ENCODE measurements around the gene ZNF485. TPM values are rescaled to one million over a fixed set of nuclear protein-coding genes. Genes with fewer than 3 reads are reported as not detected.
"Not testable (repeated sequence)": the region's sequence is repeated elsewhere in the genome, so short reads cannot be mapped to it uniquely, and the experiment has no call there.

The ZNF485 gene
- total and polyA plus RNA-seq, 4 donors: 1.5 to 4.4 (median 3.2) TPM

- DNase-seq (no peak), ATAC-seq (ENCODE audit: insufficient read depth, low FRiP score) (no peak)
- no peaks in the 10 kb centered on the region for H3K9me3 ChIP-seq (ENCODE audit: control insufficient read depth in 4 of 4, insufficient read depth in 3 of 4, low read length in 3 of 4)
- 94 to 96% methylated on average over 5 of the region's 5 CpGs for WGBS, 2 donors
- H3K36me3 ChIP-seq (ENCODE audit: control insufficient read depth in 4 of 4, insufficient read depth in 4 of 4, low read length in 4 of 4): no peaks in the 10 kb centered on the region
- no peak overlapping the region for H3K4me3 ChIP-seq
- no peak overlapping the region for H3K27ac ChIP-seq (ENCODE audit: low read depth in 1 of 2, low read length in 1 of 2)
- peaks cover 0 to 2% (median 0%) of the 10 kb centered on the region in 3 donors for H3K27me3 ChIP-seq (ENCODE audit: control insufficient read depth in 3 of 3, insufficient read depth in 3 of 3, low read length in 2 of 3)
- no peaks in the 10 kb centered on the region for H3K4me1 ChIP-seq (ENCODE audit: control insufficient read depth in 5 of 5, insufficient read depth in 5 of 5, low read length in 5 of 5)
- no peak overlapping the region for H3K9ac ChIP-seq (ENCODE audit: insufficient read depth in 1 of 2, low read length in 2 of 2)
- TF ChIP-seq, protein P1, sequence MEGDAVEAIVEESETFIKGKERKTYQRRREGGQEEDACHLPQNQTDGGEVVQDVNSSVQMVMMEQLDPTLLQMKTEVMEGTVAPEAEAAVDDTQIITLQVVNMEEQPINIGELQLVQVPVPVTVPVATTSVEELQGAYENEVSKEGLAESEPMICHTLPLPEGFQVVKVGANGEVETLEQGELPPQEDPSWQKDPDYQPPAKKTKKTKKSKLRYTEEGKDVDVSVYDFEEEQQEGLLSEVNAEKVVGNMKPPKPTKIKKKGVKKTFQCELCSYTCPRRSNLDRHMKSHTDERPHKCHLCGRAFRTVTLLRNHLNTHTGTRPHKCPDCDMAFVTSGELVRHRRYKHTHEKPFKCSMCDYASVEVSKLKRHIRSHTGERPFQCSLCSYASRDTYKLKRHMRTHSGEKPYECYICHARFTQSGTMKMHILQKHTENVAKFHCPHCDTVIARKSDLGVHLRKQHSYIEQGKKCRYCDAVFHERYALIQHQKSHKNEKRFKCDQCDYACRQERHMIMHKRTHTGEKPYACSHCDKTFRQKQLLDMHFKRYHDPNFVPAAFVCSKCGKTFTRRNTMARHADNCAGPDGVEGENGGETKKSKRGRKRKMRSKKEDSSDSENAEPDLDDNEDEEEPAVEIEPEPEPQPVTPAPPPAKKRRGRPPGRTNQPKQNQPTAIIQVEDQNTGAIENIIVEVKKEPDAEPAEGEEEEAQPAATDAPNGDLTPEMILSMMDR (IDR thresholded peaks at IDR 0.05; ENCODE audit: control extremely low read depth, extremely low read depth): no peak
Measured at GRCh38 chr10:43585046-43585445, 21.2 kb upstream of the ZNF485 start.

DNA sequence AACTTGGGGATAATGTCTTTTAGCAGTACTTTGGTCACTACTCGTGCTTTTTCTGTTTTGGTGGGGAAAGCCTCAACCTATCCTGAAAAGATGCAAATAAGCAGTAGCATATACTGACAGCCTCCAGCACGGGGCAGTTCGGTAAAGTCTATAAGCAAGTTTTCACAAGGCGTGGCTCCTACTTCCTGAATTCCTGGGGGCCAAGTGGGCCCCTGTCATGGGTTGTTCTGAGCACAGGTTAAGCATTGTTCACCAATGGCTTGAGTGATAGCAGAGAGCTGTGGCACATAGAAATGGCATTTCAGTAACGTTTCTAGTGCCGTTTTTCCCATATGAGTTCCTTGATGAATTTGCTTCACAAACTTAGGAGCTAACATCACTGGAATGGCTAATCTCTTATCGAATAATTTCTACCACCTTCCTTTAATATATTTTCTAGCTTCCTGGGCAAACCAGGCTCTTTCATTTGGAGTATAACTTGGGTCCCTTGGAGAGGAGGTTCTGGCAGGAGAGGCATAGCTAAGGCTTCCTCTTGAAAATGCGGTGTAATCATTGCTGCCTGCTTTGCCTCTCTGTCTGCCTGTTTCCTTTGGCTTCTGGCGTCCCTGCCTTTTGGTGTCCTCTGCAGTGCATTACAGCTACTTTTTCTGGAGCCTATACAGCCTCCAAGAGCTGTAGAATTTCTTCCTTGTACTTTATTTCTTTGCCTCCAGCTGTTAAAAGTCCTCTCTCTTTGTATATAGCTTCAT lies 20.1 kb upstream of the ZNF485 start:
- peak in 1 of 3 donors; percentile 46 for DNase-seq

DNA sequence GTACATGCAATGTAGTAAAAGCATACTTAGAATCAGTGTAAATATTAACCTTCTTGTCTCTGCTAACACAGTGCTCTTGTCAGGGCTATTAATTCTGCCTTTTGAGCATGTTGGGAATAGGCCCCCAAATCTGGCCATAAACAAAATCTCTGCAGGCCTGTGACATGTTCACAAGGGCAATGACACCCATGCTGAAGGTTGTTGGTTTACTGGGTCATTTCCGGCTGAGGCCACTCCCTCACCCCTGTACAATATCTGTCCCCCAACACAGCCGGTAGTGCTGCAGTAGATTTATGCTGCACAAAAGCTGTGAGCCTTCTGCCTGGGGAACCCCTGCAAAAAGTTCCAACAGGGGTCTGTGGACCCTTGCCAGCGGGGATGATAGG lies 19.5 kb upstream of the ZNF485 start:
- H3K36me3 ChIP-seq (ENCODE audit: control insufficient read depth in 4 of 4, insufficient read depth in 4 of 4, low read length in 4 of 4); H3K27me3 ChIP-seq (ENCODE audit: control insufficient read depth in 3 of 3, insufficient read depth in 3 of 3, low read length in 2 of 3); H3K4me1 ChIP-seq (ENCODE audit: control insufficient read depth in 5 of 5, insufficient read depth in 5 of 5, low read length in 5 of 5); H3K9me3 ChIP-seq (ENCODE audit: control insufficient read depth in 4 of 4, insufficient read depth in 3 of 4, low read length in 3 of 4); DNase-seq; H3K9ac ChIP-seq (ENCODE audit: insufficient read depth in 1 of 2, low read length in 2 of 2); H3K4me3 ChIP-seq; H3K27ac ChIP-seq (ENCODE audit: low read depth in 1 of 2, low read length in 1 of 2); ATAC-seq (ENCODE audit: insufficient read depth, low FRiP score): not testable (repeated sequence)
- 78 to 88% methylated on average over 3 of the region's 3 CpGs for WGBS, 2 donors

More for the DNA sequence above, 20.1 kb upstream of the ZNF485 start:
- WGBS, 2 donors: 66 to 81% methylated on average over 9 of the region's 9 CpGs
- H3K9me3 ChIP-seq (ENCODE audit: control insufficient read depth in 4 of 4, insufficient read depth in 3 of 4, low read length in 3 of 4): no peaks in the 10 kb centered on the region
- peak; percentile 58 for ATAC-seq (ENCODE audit: insufficient read depth, low FRiP score)
- no peaks in the 10 kb centered on the region for H3K4me1 ChIP-seq (ENCODE audit: control insufficient read depth in 5 of 5, insufficient read depth in 5 of 5, low read length in 5 of 5)
- no peaks in the 10 kb centered on the region for H3K36me3 ChIP-seq (ENCODE audit: control insufficient read depth in 4 of 4, insufficient read depth in 4 of 4, low read length in 4 of 4)
- H3K27me3 ChIP-seq (ENCODE audit: control insufficient read depth in 3 of 3, insufficient read depth in 3 of 3, low read length in 2 of 3): peaks cover 0 to 2% (median 0%) of the 10 kb centered on the region in 3 donors
- TF ChIP-seq, protein P1 (IDR thresholded peaks at IDR 0.05; ENCODE audit: control extremely low read depth, extremely low read depth): no peak
- no peak overlapping the region for H3K27ac ChIP-seq (ENCODE audit: low read depth in 1 of 2, low read length in 1 of 2)
- H3K4me3 ChIP-seq: no peak overlapping the region
- no peak overlapping the region for H3K9ac ChIP-seq (ENCODE audit: insufficient read depth in 1 of 2, low read length in 2 of 2)

DNA sequence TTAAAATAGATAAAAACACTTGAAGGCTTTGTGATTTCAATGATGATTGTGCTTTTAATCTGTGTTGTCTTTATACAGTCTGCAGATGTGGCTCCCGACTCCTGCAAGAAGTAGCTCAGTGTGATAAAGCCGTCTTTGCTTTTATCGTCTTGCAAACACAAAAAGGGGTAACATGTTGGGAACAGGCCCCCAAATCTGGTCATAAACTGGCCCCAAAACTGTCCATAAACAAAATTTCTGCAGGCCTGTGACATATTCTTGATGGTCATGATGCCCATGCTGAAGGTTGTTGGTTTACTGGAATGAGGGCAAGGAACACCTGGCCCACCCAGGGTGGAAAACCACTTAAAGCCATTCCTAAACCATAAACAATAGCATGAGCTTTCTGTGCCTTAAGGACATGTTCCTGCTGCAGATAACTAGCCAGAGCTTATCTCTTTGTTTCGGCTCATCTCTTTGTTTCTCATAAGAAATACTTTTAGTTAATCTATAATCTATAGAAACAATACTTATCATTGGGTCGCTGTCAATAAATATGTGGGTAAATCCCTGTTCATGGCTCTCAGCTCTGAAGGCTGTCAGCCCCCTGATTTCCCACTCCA lies 14.8 kb upstream of the ZNF485 start:
- Histone ChIP-seq H3K36me3 (ENCODE audit: control insufficient read depth in 4 of 4, insufficient read depth in 4 of 4, low read length in 4 of 4) (no peaks in the 10 kb centered on the region), H3K9me3 (ENCODE audit: control insufficient read depth in 4 of 4, insufficient read depth in 3 of 4, low read length in 3 of 4) (peaks cover 0 to 6% (median 1%) of the 10 kb centered on the region in 4 donors), H3K4me1 (ENCODE audit: control insufficient read depth in 5 of 5, insufficient read depth in 5 of 5, low read length in 5 of 5) (peaks cover 0 to 18% (median 6%) of the 10 kb centered on the region in 5 donors), H3K27me3 (ENCODE audit: control insufficient read depth in 3 of 3, insufficient read depth in 3 of 3, low read length in 2 of 3) (peaks cover 0 to 2% (median 0%) of the 10 kb centered on the region in 3 donors), H3K4me3 (no peak overlapping the region), H3K27ac (ENCODE audit: low read depth in 1 of 2, low read length in 1 of 2) (no peak overlapping the region), H3K9ac (ENCODE audit: insufficient read depth in 1 of 2, low read length in 2 of 2) (no peak overlapping the region)
- 82 to 90% methylated on average over 5 of the region's 5 CpGs for WGBS, 2 donors
- DNase-seq: no peak
- TF ChIP-seq, protein P1 (IDR thresholded peaks at IDR 0.05; ENCODE audit: control extremely low read depth, extremely low read depth): no peak
- no peak for ATAC-seq (ENCODE audit: insufficient read depth, low FRiP score)

All from lung (tissue), 12 donors.